Activated CD8-positive, alpha-beta memory T cell treated with anti-CD3 and anti-CD28 coated beads, Interleukin-2, amount 10 ng/mL, durations not matched to agents 7 days and 5 days (primary cell): ENCODE results near the gene ATXN1. TPM values are rescaled to one million over a fixed set of nuclear protein-coding genes. Genes with fewer than 3 reads are reported as not detected.

Experiments used
- ATAC-seq: fragments of 150-1000 bp; cut with Tn5 transposase; one replicate; pipeline ENCODE4 v1.10.0; 2021; ENCODE audit warnings: moderate library complexity
- CTCF ChIA-PET: fragments of 350-600 bp; sonication (Branson Sonifier 250); formaldehyde crosslinking; loops from one replicate; lab custom pipeline; 2021; ENCODE audit warnings: antibody characterized with exemption; lab: Charles Lee
- DNase-seq: peaks from one replicate; pipeline ENCODE4 v3.0.0-alpha.2; 2020
- H3K27ac Mint-ChIP-seq: one replicate; pipeline ENCODE4 v1.8.0; 2021; ENCODE audit warnings: mild to moderate bottlenecking, mixed read lengths
- H3K27me3 Mint-ChIP-seq: one replicate; pipeline ENCODE4 v1.8.0; 2021; ENCODE audit warnings: mixed read lengths
- H3K36me3 Mint-ChIP-seq: one replicate; pipeline ENCODE4 v1.8.0; 2021; ENCODE audit warnings: mild to moderate bottlenecking, mixed read lengths
- H3K4me1 Mint-ChIP-seq: one replicate; pipeline ENCODE4 v1.8.0; 2021; ENCODE audit warnings: mixed read lengths
- H3K4me3 Mint-ChIP-seq: one replicate; pipeline ENCODE4 v1.8.0; 2021; ENCODE audit warnings: mild to moderate bottlenecking, moderate library complexity, mixed read lengths
- H3K9me3 Mint-ChIP-seq: one replicate; pipeline ENCODE4 v1.8.0; 2022; ENCODE audit warnings: low read depth, mixed read lengths
- total RNA-seq, 2 experiments: library from RNA; stranded (reverse); gene quantifications; one replicate each; pipeline ENCODE4 v1.2.3, GENCODE V29; 2021

ATXN1 gene
- total RNA-seq, 2 experiments from 2014 or later: 84.6 to 117 TPM

DNA sequence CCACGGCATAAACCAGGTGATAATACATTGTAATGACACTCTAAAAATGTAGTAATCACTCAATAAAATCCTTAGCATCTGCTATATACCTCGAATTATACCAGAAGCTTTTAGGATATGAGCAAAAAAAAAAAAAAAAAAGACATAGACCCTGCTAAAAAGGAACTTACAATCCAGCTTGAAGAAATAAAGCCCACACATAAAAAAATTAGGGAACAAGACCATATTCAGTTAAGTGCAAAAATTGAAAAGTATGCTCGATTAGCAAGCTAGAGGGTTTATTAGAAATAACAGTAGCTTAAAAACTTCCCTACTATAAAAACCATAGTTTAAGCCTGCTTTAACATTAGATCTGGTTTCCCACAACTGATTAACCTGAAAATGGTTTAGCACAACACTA lies 387.2 kb downstream of the ATXN1 start:
- H3K27me3 Mint-ChIP-seq: no peaks in the 10 kb centered on the region
- H3K36me3 Mint-ChIP-seq: peaks cover 14% of the 10 kb centered on the region
- DNase-seq (no peak), ATAC-seq (no peak)
- no peak overlapping the region for H3K27ac Mint-ChIP-seq
- no peaks in the 10 kb centered on the region for H3K9me3 Mint-ChIP-seq
- CTCF ChIA-PET: interaction anchor here (0.7 to 1.3 kb wide), 2 partner anchors 21 to 405 kb away, joined by 3 to 4 read pairs; no protein-coding TSS in a partner anchor
- no peaks in the 10 kb centered on the region for H3K4me1 Mint-ChIP-seq
- H3K4me3 Mint-ChIP-seq: no peak overlapping the region

DNA sequence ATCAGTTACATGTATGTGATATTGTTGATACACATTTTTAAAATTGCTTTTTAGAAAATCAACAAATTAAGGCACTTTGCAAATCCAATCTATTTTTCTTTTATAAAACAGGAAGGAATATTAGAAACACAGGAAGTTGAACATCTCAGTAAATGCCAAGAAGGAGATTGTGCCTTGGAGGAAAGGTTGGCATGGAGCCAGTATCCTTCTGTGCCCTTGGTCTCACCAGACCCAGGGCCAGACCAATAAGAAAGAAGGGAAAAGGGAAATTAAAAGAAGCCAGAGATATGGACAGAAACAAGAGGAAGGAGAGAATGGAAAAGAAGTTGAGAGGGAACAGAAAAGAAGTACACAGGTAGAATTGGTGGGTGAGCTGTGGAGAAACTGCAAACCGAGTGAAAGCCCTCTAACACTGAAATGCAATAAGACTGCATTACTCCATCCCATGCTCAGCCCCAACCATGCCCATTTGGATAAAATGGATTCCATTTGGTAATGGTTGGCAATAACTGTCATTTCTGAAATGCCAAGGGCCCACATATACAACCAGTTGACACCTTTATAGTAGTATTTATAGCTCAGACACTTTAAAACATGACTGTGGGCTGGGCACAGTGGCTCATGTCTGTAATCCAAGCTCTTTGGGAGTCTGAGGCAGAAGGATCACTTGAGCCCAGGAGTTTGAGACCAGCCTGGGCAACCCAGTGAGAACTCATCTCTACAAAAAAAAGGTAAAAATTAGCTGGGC lies 389.1 kb downstream of the ATXN1 start:
- Mint-ChIP-seq H3K27ac (no peak overlapping the region), H3K36me3 (peaks cover 11% of the 10 kb centered on the region), H3K4me3 (no peak overlapping the region), H3K4me1 (no peaks in the 10 kb centered on the region), H3K27me3 (no peaks in the 10 kb centered on the region), H3K9me3 (no peaks in the 10 kb centered on the region)
- no peak for DNase-seq
- no peak for ATAC-seq
- CTCF ChIA-PET: interaction anchor here (1.1 kb wide), 1 partner anchor 40 kb away, joined by 3 read pairs; no protein-coding TSS in a partner anchor

DNA sequence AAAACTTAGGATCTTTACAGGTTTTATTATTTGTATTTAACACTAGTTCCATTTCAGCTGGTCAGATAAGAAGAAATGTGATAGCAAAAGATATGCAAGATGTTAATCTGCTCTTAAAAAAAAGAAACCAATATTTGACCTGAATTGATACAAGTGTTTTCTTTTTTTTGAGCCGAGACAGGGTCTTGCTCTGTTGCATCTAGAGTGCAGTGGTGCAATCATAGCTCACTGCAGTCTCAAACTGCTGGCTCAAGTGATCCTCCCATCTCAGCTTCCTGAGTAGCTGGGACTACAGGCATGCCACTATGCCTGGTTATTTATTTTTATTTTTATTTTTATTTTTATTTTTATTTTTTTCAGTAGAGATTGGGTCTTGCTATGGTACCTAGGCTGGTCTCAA lies 389.9 kb downstream of the ATXN1 start:
- peaks cover 11% of the 10 kb centered on the region for H3K36me3 Mint-ChIP-seq
- ATAC-seq: no peak
- DNase-seq: no peak
- H3K27ac Mint-ChIP-seq: no peak overlapping the region
- H3K27me3 Mint-ChIP-seq: no peaks in the 10 kb centered on the region
- no peaks in the 10 kb centered on the region for H3K4me1 Mint-ChIP-seq
- H3K4me3 Mint-ChIP-seq: no peak overlapping the region
- H3K9me3 Mint-ChIP-seq: no peaks in the 10 kb centered on the region
- CTCF ChIA-PET: no interaction called here

DNA sequence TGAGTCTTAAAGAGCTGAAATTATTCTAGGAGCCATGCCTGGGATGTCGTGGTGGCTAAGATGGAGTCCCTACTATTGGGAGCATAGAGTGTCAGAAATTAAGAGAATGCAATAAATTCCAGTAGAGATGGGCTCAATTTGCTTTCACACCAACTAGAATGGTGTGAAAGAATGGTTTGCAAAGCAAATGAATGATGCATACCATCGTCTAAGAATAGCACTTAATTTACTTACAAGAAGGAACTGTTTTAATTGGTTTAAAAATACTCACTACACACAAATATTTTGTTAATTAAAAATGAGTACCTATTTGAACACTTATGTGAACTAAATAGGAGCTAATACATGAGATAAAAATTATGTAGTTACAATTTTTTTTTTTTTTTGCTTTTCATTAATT lies 390.3 kb downstream of the ATXN1 start:
- H3K9me3 Mint-ChIP-seq: no peaks in the 10 kb centered on the region
- H3K4me1 Mint-ChIP-seq: no peaks in the 10 kb centered on the region
- H3K27ac Mint-ChIP-seq: no peak overlapping the region
- H3K27me3 Mint-ChIP-seq: no peaks in the 10 kb centered on the region
- ATAC-seq (no peak), DNase-seq (no peak)
- CTCF ChIA-PET: interaction anchor here (1.0 kb wide), 2 partner anchors 84 to 264 kb away, joined by 3 read pairs; no protein-coding TSS in a partner anchor
- no peak overlapping the region for H3K4me3 Mint-ChIP-seq
- peaks cover 11% of the 10 kb centered on the region for H3K36me3 Mint-ChIP-seq

DNA sequence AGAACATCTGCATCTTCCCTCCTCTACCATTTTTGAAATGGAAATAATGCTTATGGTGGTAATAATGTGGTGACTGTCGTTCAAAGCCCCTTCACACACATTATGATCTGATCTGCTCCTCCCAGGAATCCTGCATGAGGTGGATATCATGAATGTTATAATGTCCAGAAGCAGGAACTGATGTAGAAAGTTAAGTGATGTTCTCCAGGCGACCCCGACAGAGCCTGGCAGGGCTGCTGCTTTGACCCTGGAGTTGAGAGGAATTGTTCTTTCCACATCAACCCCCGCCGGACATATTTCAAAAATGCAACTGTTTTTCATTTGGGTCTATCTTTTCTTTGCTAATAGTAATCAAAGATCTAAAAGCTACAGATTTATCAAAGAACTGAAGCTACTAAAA lies 391.3 kb downstream of the ATXN1 start:
- DNase-seq (no peak), ATAC-seq (no peak)
- H3K4me1 Mint-ChIP-seq: no peaks in the 10 kb centered on the region
- H3K27ac Mint-ChIP-seq: no peak overlapping the region
- peaks cover 11% of the 10 kb centered on the region for H3K36me3 Mint-ChIP-seq
- H3K9me3 Mint-ChIP-seq: no peaks in the 10 kb centered on the region
- CTCF ChIA-PET: interaction anchor here (1.0 kb wide), 2 partner anchors 83 to 265 kb away, joined by 3 read pairs; no protein-coding TSS in a partner anchor
- H3K4me3 Mint-ChIP-seq: no peak overlapping the region
- no peaks in the 10 kb centered on the region for H3K27me3 Mint-ChIP-seq

DNA sequence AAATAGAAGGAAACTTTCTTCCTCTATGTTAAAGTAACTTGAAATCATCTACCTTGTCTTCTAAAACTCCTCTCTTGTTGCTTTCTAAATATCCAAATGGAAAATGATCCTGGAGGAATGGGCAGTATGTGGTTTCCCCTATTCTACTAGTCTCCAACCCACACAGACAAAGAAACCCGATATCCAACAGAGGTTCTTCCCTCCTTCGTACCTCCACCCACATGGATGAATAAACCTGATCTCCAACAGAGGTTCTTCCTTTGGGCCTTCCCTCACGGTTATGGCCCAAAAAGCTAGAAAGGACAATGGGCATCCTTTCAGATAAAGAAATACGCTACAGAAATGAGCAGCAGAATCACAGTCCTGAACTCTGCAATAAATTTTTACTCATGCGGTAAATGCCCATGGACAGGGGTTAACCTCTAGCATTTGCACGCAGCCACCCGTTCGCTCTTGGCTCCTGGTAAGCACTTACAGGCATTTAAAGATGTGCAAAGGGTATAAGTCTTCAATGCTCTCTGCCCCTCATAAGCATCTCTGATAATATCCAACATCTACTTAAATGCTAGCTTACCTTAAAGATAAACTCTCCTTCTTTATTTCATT lies 392.0 kb downstream of the ATXN1 start:
- CTCF ChIA-PET: no interaction called here
- ATAC-seq (no peak), DNase-seq (no peak)
- no peak overlapping the region for H3K27ac Mint-ChIP-seq
- H3K36me3 Mint-ChIP-seq: peaks cover 11% of the 10 kb centered on the region
- no peak overlapping the region for H3K4me3 Mint-ChIP-seq
- no peaks in the 10 kb centered on the region for H3K9me3 Mint-ChIP-seq
- H3K27me3 Mint-ChIP-seq: no peaks in the 10 kb centered on the region
- no peaks in the 10 kb centered on the region for H3K4me1 Mint-ChIP-seq

DNA sequence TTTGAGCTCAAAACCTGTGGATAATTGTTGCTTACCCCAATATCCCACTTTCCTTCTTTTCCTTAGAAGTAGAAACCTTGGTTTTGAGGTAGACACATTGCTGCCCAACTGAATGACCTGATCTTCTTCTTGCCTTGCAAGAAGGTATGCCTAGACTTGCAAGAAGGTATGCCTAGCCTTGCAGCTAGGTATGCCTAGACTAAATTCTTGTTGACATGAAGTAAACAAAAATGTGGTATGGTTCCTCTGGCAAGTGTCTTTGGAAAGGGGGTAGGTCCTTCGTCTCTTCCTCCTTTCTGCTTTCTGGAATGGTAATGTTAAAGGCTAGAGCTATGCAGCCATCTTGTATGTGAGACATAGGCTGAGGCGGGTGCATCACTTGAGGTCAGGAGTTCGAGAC lies 393.7 kb downstream of the ATXN1 start:
- Mint-ChIP-seq H3K36me3 (peaks cover 4% of the 10 kb centered on the region), H3K4me1 (no peaks in the 10 kb centered on the region)

DNA sequence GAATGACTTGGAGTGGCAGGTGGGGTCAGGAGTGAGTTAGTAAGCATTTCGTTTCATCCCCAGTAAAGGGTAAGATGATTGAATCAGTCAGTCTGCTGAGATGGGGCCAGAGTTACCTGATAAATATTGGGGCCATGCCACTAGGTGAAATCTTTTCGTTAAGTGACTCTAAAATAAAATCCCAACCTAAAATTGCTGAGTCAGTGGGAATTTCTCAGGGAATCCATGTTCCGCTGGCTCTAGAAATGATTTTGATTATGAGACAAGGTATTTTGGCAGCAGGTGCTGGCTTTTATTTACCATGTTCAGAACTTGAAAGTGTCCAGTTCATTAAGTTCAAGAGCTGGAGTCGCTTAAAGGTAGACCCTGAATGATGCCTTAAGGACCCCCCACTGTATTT lies 397.5 kb downstream of the ATXN1 start:
- Mint-ChIP-seq H3K4me1 (no peaks in the 10 kb centered on the region), H3K4me3 (no peak overlapping the region), H3K36me3 (peaks cover 2% of the 10 kb centered on the region), H3K9me3 (no peaks in the 10 kb centered on the region), H3K27me3 (no peaks in the 10 kb centered on the region), H3K27ac (no peak overlapping the region)
- ATAC-seq: no peak
- CTCF ChIA-PET: interaction anchor here (0.6 kb wide), 1 partner anchor 657 kb away, joined by 3 read pairs; no protein-coding TSS in a partner anchor
- no peak for DNase-seq

More for the DNA sequence above, 393.7 kb downstream of the ATXN1 start:
- CTCF ChIA-PET: no interaction called here
- Mint-ChIP-seq H3K27ac (no peak overlapping the region), H3K27me3 (no peaks in the 10 kb centered on the region), H3K9me3 (no peaks in the 10 kb centered on the region), H3K4me3 (no peak overlapping the region)
- DNase-seq: no peak
- ATAC-seq: no peak

DNA sequence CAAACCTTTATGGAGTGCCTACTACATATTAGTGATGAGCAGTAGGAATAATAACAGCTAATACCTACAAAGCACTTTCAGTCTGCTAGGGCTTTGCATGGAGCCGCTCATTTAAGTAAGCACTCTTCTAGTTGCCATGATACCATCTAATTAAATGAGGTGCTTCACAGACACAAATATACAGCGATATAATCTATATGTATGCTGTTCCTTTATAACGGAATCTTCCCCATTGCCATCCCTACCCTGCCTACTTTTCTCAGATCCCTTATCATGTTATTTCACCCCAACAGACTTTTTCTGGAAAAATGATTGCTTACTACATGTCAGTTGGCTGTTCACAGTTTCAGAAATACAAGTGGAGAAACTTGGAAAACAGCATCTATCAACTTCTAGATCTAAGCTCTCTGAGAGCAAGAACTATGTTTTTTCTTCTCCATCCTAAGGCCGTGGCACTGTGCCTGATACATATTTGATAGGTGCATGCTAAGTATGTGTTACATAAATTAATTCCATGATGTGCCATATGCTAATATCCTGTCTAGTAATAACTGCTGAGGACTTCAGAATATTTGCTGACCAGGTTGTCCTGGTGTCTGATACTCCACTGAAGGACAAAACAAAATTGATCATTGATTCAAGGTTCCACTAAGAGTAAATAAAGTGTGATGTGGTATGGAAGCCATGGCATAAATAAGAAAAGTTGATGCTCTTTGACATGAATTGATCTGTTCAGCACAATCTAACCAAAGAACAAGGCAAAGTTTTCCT lies 398.3 kb downstream of the ATXN1 start:
- no peaks in the 10 kb centered on the region for H3K9me3 Mint-ChIP-seq
- H3K27me3 Mint-ChIP-seq: no peaks in the 10 kb centered on the region
- H3K4me3 Mint-ChIP-seq: no peak overlapping the region
- peaks cover 2% of the 10 kb centered on the region for H3K36me3 Mint-ChIP-seq
- CTCF ChIA-PET: no interaction called here
- no peak for ATAC-seq
- no peaks in the 10 kb centered on the region for H3K4me1 Mint-ChIP-seq
- H3K27ac Mint-ChIP-seq: no peak overlapping the region
- no peak for DNase-seq

DNA sequence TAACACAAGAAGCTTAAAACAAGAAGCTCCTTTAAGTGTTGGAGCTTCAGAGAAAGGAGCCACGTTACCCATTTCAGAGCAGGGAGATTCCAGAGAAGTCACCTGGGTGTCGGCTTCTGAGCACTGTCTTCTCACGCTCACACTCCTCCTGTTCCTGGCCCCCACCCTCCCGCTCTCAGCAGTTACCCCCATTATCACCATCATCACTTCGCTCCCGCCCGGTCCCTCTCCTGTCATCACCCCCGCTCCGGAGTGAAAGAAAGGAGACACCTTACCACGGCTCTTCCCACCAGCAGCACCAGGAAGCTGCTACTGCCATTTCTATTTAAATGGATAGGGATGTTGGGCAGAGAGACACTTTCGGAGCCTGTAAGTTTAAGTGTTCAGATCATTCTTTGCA lies 399.0 kb downstream of the ATXN1 start:
- no peak overlapping the region for H3K4me3 Mint-ChIP-seq
- no peak for ATAC-seq
- no peaks in the 10 kb centered on the region for H3K27me3 Mint-ChIP-seq
- no peaks in the 10 kb centered on the region for H3K36me3 Mint-ChIP-seq
- DNase-seq: no peak
- no peaks in the 10 kb centered on the region for H3K9me3 Mint-ChIP-seq
- H3K4me1 Mint-ChIP-seq: no peaks in the 10 kb centered on the region
- no peak overlapping the region for H3K27ac Mint-ChIP-seq
- CTCF ChIA-PET: no interaction called here

DNA sequence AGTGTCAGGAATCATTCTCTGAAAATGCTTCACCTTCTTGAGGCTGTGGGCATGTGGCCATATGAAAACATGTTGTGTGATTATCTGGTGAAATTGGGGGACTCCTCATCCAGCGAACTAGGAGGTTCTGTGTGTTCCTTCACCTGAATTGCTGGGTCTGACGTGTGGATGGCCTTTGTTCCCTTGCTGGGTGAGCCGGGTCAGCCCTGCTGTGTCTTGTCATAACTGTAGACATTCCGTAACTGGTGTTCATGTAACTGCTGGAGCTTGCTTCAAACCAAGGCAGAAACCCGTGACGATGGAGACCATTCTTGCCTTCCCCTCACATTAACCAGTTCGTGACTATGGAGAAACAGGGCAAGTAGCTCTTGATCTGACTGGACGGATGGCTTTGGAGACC lies 399.4 kb downstream of the ATXN1 start:
- CTCF ChIA-PET: no interaction called here
- no peak for ATAC-seq

DNA sequence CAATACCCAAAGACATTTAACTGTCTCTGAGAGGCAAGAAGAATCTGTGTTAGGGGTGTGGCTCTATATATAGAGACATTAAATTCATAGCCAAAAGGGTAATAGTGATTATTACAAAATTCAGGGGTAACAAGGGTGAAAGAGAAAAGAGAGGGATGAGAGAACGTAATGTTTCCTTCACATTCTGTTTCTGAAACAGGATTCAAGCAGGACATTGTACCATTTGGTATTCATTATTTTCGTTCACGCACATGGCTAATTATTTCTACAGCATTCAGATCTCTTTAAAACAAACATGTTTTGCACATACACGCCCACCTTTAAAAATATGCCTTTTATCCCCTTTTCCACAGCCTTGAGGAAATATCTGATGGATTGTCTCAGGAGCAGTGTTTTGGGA lies 400.1 kb downstream of the ATXN1 start:
- no peaks in the 10 kb centered on the region for H3K4me1 Mint-ChIP-seq
- ATAC-seq (no peak), DNase-seq (no peak)
- no peak overlapping the region for H3K27ac Mint-ChIP-seq
- no peaks in the 10 kb centered on the region for H3K9me3 Mint-ChIP-seq
- CTCF ChIA-PET: no interaction called here
- no peaks in the 10 kb centered on the region for H3K27me3 Mint-ChIP-seq
- H3K4me3 Mint-ChIP-seq: no peak overlapping the region
- H3K36me3 Mint-ChIP-seq: no peaks in the 10 kb centered on the region

More for the DNA sequence above, 399.4 kb downstream of the ATXN1 start:
- Mint-ChIP-seq H3K27ac (no peak overlapping the region), H3K27me3 (no peaks in the 10 kb centered on the region), H3K4me3 (no peak overlapping the region), H3K9me3 (no peaks in the 10 kb centered on the region), H3K4me1 (no peaks in the 10 kb centered on the region), H3K36me3 (no peaks in the 10 kb centered on the region)
- no peak for DNase-seq

DNA sequence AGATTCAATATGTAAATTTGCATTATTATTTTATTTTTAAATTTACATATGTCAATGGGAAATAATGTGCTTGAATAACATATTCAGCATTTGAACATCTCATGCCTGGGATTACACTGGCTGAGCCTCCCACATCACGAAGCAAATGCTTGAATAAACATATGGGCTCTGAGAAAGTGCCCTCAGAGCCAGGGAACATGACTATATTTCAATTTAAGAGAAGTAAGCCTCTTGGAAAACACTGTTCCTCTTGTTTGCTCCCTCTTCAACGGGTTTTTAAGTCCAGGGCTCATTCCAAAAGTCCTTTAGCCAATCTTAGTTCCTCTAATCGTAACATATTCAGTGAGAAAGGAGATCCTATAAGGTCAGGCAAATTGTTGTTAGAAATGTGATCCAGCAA lies 400.9 kb downstream of the ATXN1 start:
- no peak overlapping the region for H3K27ac Mint-ChIP-seq
- peaks cover 2% of the 10 kb centered on the region for H3K4me1 Mint-ChIP-seq
- H3K27me3 Mint-ChIP-seq: no peaks in the 10 kb centered on the region
- no peak overlapping the region for H3K4me3 Mint-ChIP-seq
- H3K36me3 Mint-ChIP-seq: peaks cover 2% of the 10 kb centered on the region
- CTCF ChIA-PET: no interaction called here
- no peak for ATAC-seq
- no peaks in the 10 kb centered on the region for H3K9me3 Mint-ChIP-seq
- DNase-seq: no peak
